Dermis lymphatic vessel endothelial cell (primary cell): ENCODE measurements around the gene GIPC3. TPM values are rescaled to one million over a fixed set of nuclear protein-coding genes. Genes with fewer than 3 reads are reported as not detected.

Experiments
- total RNA-seq: library from RNA; depleted of rRNA; stranded (reverse); fragments of >200 nt; gene quantifications from 2 replicates; pipeline ENCODE4 v1.2.1, GENCODE V29; 2014

The GIPC3 gene, protein sequence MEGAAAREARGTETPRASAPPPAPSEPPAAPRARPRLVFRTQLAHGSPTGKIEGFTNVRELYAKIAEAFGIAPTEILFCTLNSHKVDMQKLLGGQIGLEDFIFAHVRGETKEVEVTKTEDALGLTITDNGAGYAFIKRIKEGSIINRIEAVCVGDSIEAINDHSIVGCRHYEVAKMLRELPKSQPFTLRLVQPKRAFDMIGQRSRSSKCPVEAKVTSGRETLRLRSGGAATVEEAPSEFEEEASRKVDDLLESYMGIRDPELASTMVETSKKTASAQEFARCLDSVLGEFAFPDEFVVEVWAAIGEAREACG
- 1.1 and 1.2 TPM in 2 replicates for total RNA-seq

DNA sequence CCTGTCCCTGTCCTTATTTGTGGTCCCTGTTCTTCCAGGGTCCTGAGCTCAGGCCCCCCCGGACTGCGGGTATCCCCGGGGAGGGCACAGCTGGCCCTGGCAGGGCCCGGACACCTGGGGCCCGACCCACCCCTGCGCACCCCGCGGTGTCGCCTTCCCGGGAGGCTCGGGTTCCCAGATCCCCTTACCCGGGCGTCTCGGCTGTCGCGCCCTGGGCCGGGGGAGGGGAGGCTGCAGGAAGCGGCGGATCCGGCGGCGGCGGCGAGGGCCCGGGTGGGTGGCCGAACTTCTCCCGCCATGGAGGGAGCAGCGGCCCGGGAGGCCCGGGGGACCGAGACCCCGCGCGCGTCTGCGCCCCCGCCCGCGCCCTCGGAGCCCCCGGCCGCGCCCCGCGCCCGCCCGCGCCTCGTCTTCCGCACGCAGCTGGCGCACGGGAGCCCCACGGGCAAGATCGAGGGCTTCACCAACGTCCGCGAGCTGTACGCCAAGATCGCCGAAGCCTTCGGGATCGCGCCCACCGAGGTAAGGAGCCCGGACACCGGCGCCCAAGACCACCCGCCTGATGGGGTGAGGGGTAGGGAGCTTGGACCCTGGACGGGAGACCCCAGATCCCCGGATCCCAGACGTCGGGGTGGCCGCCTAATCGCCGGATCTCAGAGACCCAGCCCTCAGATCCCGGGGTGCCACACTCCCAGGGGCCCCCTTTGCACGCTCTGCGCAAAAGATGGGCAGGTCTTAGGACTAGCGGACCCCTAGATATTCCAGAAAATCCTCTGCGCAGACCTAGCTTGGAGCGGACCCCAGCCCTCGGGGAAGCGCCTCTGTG is at the start of gene GIPC3:
TSS of gene GIPC3 (plus strand) at position 178 of the 826 bp plus-strand sequence. CDS start at position 298, 120 bp downstream.

DNA sequence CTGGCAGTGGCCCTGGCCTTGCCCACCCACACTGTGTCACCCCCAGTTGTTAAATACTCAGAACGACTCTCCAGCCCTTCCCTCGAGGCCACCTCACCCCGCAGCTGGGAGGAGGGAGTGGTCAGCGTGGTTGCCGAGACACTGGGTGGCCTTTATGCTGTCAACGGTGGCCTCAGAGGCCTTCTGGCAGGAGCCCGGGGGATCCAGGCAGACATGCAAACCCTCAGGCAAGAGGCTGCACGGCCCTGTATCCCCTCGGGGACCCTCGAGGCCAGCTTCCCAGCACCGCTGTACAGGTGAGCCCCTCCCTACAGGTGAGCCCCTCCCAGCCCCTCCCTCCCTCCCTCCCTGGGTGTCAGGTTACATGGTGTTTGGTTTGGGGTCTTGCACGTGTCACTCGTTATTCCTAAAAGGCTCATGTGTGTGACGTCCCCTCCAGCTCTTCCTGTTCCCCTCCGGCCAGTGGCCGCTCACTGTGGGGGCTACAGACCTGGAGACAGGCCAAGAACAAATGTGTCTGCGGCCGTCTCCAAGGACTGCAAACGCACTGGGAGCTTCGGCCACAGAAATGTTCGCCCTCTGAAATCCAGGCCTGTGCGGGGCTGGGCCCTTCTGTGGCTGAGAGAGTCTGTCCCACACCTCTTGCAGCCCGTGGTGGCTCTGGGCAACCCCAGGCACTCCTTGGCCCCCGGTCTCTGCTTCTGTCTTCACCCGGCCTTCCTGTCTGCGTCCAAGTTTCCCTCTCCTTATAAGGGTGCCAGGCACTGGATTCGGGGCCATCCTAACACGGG is 46.1 kb upstream of the GIPC3 start, which contains the start of gene TEKTIP1:
TSS of gene TEKTIP1 (plus strand) at position 210 of the 791 bp plus-strand sequence. CDS start at position 214, 4 bp downstream.

DNA sequence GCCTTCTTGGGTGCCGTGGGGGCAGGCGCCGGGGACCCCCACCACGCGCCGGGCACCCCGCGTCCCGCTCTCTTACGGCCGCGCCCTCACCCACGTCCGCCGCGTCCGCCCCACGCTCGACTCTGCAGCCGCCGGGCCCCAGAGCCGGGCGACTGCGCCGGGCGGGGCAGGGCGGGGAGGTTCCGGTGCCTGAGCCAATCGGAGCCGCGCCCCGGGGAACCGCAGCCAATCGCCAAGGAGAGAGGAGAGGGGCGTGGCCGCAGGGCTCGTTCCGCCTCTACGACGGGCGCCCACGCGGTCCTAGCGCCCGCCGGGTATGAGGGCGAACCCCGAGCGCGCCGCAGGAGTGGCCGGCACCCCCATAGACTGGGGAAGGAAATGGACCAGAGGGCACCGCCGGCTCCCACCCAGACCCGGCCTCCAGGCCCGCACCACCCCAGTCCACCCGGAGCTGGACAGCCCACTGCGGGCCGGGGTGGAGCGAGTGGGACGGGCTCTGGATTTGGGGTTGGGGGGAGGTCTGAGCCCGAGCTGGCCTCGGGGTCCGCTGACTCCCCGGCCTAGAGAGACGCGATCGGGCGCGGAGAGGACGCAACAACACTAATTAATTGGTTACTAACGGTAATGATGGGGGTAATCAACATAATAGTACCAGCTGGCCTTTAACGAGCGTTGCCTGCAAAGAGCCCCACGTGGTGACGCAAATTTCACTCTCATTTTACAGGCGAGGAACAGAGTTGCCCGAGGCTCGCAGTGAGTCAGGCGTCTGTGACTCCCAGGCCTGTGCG is 27.6 kb upstream of the GIPC3 start, which contains the start of gene MFSD12:
TSS of gene MFSD12 (minus strand) at position 126 of the 788 bp plus-strand sequence. CDS start 183 bp downstream, outside the sequence.

DNA sequence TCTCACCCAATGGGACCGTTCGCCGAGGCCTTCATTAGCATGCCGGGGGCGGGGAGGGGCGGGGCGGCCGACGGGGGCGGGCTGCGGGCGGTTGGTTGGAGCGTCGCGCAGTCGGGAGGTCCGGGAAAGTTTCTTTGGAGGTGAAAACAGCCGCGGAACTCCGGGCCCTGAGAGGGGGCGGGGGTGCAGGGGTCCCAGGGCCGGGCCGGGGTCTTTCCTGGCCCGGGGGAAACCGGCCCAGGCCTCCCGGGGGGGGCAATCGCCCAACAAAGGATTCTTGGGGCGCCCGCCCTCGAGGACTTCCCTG is 12.5 kb upstream of the GIPC3 start, which contains the start of gene HMG20B:
TSS of gene HMG20B (plus strand) at position 90 of the 307 bp plus-strand sequence. CDS start 366 bp downstream, outside the sequence.

DNA sequence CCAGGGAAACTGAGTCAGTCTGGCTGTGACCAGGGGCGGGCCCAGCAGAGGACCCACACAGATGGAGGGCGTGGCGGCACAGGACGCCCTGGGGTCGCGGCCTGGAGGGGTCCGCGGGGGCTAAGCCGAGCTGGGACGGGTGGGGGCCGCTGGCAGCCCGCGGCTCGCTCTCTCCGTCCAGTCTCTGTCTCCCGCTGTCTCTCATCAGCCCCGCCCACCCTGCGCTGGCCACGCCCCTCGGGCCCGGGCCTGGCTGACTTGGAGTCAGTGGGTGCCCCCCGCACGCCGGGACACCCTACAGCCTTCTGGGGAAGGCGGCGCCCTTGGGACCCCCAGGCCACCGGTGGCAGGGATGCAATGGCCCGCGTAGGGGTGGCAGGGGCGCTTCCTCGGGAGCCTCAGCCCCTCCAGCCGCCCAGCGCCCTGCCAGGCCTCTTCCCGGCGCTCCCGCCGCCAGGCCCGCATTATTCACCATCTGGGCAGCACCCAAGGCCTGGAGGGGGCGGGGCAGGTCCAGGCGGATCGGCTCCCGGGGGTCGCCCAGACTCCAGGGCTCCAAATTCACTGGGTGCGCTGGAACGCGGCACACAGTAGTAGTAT is 21.5 kb downstream of the GIPC3 start, which contains the start of gene TBXA2R:
TSS of gene TBXA2R (minus strand) at position 186 of the 600 bp plus-strand sequence. CDS start 6,241 bp downstream, outside the sequence.

DNA sequence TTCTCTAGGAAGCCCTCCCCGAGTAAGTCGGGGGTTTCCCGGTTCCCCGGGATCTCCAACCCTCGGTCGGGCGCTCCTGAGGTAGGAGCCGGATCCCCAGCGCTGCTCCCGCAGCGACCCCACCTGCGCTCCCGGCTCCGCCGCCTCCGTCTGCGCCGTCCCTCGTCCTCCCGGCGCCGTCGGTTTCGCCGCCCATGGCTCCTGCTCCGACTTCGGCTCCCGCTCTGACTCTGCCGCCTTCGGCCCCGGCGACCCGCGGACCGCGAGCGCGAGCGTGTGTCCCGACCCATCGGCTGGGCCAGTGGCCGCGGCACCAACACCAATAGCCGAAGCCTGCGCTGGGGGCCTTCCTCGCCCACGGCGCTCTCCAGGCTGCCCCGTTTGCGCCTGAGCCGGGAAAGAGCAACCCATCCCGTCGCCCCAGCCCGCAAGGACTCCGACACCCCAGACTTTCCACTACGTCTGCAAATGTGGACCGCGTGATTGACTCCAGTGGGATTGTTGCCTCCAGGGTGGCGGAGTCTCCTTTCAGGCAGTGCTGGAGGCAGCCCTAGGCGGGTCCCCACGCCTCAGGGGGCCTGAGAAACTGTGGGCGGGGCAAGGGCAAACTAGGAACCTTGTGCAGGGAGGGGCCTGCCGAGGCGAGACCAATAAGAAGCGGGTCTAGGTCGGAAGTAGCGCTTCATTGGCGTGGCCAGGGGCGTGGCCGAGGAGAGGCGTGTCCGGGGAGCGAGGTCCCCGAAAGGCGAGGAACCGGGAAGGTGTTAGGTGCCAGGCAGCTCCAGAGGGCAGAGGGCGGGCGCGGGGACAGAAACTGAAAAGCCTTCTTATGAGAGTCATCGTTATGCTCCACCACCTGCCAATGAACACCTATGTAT is 41.4 kb downstream of the GIPC3 start, which contains the start of gene CACTIN:
TSS of gene CACTIN (minus strand) at position 318 of the 878 bp plus-strand sequence. CDS start at position 290, 28 bp downstream.

Other genes with a start within 250 kb of the GIPC3 start
- gene NFIC, start 218.9 kb upstream of the GIPC3 start, total RNA-seq, result 10.5 and 14.4 TPM in 2 replicates
- not detected in 2 replicates for gene SMIM24, start 105.0 kb upstream of the GIPC3 start, total RNA-seq
- gene SMIM44, start 102.0 kb upstream of the GIPC3 start, total RNA-seq, result not detected in 2 replicates
- 6.6 and 9.5 TPM in 2 replicates for gene DOHH, start 84.8 kb upstream of the GIPC3 start, total RNA-seq
- 28.2 and 31.2 TPM in 2 replicates for gene FZR1, start 79.2 kb upstream of the GIPC3 start, total RNA-seq
- gene TEKTIP1, start 46.3 kb upstream of the GIPC3 start, total RNA-seq, result not detected in 2 replicates
- gene MFSD12, start 27.9 kb upstream of the GIPC3 start, total RNA-seq, result 46.9 and 60.1 TPM in 2 replicates
- 65.3 and 66.2 TPM in 2 replicates for gene HMG20B, start 12.5 kb upstream of the GIPC3 start, total RNA-seq
- 1.8 and 2.6 TPM in 2 replicates for gene TBXA2R, start 21.4 kb downstream of the GIPC3 start, total RNA-seq
- 17.1 and 18.7 TPM in 2 replicates for gene CACTIN, start 41.3 kb downstream of the GIPC3 start, total RNA-seq
- gene PIP5K1C, start 115.0 kb downstream of the GIPC3 start, total RNA-seq, result 36.4 and 36.6 TPM in 2 replicates
- gene TJP3, start 122.9 kb downstream of the GIPC3 start, total RNA-seq, result under 0.01 TPM in 2 replicates
- 15.6 and 19.4 TPM in 2 replicates for gene APBA3, start 176.2 kb downstream of the GIPC3 start, total RNA-seq
- gene MRPL54, start 177.2 kb downstream of the GIPC3 start, total RNA-seq, result 43.0 and 53.9 TPM in 2 replicates
- not detected in 2 replicates for gene RAX2, start 186.8 kb downstream of the GIPC3 start, total RNA-seq
- 0.34 and 2.3 TPM in 2 replicates for gene MATK, start 200.9 kb downstream of the GIPC3 start, total RNA-seq